GM06990 (cell line): ENCODE results near the gene TIMP4.

ENCODE experiments used
- DNase-seq: peaks from one replicate; pipeline ENCODE4 v3.0.0-alpha.2; 2011; ENCODE audit not compliant: insufficient read length; ENCODE audit errors: extremely low read depth
- H3K27me3 ChIP-seq: replicated peaks from 2 replicates; pipeline ENCODE4 v1.6.0; 2011; ENCODE audit warnings: low read length; ENCODE audit not compliant: control insufficient read depth, insufficient read depth
- H3K36me3 ChIP-seq: 2 replicates; pipeline ENCODE4 v1.5.1; 2011; ENCODE audit warnings: low read length; ENCODE audit not compliant: control insufficient read depth, insufficient read depth
- H3K4me3 ChIP-seq: replicated peaks from 2 replicates; pipeline ENCODE4 v1.5.1; 2011; ENCODE audit warnings: low read depth, mild to moderate bottlenecking, control low read depth, low read length
- TF ChIP-seq, protein P1 (sequence below): IDR thresholded peaks from 2 replicates; pipeline ENCODE4 v1.5.1; 2011; ENCODE audit warnings: low read length, control low read depth, mild to moderate bottlenecking, inconsistent platforms; ENCODE audit not compliant: insufficient read depth, poor library complexity, severe bottlenecking

Gene TIMP4

GRCh38 chr3:12158387-12159226, at the start of gene TIMP4:
Gene TIMP4, minus strand, starts transcription at chr3:12158912. Its CDS starts 72 bp downstream, at chr3:12158840.
- TF ChIP-seq, protein P1, sequence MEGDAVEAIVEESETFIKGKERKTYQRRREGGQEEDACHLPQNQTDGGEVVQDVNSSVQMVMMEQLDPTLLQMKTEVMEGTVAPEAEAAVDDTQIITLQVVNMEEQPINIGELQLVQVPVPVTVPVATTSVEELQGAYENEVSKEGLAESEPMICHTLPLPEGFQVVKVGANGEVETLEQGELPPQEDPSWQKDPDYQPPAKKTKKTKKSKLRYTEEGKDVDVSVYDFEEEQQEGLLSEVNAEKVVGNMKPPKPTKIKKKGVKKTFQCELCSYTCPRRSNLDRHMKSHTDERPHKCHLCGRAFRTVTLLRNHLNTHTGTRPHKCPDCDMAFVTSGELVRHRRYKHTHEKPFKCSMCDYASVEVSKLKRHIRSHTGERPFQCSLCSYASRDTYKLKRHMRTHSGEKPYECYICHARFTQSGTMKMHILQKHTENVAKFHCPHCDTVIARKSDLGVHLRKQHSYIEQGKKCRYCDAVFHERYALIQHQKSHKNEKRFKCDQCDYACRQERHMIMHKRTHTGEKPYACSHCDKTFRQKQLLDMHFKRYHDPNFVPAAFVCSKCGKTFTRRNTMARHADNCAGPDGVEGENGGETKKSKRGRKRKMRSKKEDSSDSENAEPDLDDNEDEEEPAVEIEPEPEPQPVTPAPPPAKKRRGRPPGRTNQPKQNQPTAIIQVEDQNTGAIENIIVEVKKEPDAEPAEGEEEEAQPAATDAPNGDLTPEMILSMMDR, result no peak

GRCh38 chr3:12205171-12205570, 46.5 kb upstream of the TIMP4 start:
- no peak for DNase-seq
- Histone ChIP-seq H3K27me3 (no peaks in the 10 kb centered on the region), H3K36me3 (no peaks in the 10 kb centered on the region), H3K4me3 (no peak overlapping the region)
- TF ChIP-seq, protein P1, result no peak

More at GRCh38 chr3:12158387-12159226, at the start of gene TIMP4:
- Histone ChIP-seq H3K36me3 (no peaks in the 10 kb centered on the region), H3K4me3 (no peak within 1 kb of the TSS), H3K27me3 (no peaks in the 10 kb centered on the region)
- no peak for DNase-seq

DNA sequence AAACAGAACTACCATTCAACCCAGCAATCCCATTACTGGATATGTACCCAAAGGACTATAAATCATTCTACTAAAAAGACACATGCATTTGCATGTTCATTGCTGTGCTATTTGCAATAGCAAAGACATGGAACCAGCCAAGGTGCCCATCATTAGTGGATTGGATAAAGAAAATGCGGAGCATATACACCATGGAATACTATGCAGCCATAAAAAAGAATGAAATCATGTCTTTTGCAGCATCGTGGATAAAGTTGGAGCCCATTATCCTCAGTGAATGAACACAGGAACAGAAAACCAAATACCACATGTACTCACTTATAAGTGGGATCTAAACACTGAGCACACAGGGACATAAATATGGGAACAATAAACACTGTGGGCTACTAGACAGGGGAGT, 43.1 kb upstream of the TIMP4 start:
- DNase-seq, result no peak
- TF ChIP-seq, protein P1, result no peak
- H3K36me3 ChIP-seq, result no peaks in the 10 kb centered on the region
- H3K4me3 ChIP-seq, result no peak overlapping the region
- H3K27me3 ChIP-seq, result no peaks in the 10 kb centered on the region

- DNase-seq, result no peak
- TF ChIP-seq, protein P1, result no peak
- no peaks in the 10 kb centered on the region for H3K27me3 ChIP-seq
- H3K36me3 ChIP-seq, result no peaks in the 10 kb centered on the region
- no peak overlapping the region for H3K4me3 ChIP-seq
Observed at GRCh38 chr3:12198301-12198700, 39.6 kb upstream of the TIMP4 start.

DNA sequence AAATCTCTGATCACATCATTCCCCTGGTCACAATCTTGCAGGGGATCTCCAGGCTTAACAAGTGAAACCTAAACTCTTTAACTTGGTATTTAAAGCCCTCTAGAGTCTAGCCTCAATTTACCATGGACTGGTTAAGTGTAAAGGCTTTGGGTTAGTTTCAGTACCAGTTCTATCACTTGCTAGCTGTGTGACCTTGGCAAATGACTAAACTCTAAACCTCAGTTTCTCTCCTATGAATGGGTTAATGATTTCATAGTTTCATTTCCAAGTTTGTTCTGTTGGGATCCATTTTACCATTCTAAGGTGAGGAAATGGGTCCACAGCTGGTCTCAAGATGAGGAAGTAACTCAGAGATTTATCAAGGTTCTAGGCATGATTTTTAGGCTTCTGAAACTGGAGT, 38.8 kb upstream of the TIMP4 start:
- H3K36me3 ChIP-seq, result no peaks in the 10 kb centered on the region

More for the DNA sequence above, 38.8 kb upstream of the TIMP4 start:
- Histone ChIP-seq H3K27me3 (no peaks in the 10 kb centered on the region), H3K4me3 (no peak overlapping the region)
- peak; percentile 76 for DNase-seq
- TF ChIP-seq, protein P1, result no peak
